ENCODE measurements around the gene FOXP1.

Gene FOXP1

GRCh38 chr3:71584394-71585011, 975 bp upstream of the FOXP1 start:
- no peak for DNase-seq (ENCODE audit: low read depth)
- TF ChIP-seq, protein P1, sequence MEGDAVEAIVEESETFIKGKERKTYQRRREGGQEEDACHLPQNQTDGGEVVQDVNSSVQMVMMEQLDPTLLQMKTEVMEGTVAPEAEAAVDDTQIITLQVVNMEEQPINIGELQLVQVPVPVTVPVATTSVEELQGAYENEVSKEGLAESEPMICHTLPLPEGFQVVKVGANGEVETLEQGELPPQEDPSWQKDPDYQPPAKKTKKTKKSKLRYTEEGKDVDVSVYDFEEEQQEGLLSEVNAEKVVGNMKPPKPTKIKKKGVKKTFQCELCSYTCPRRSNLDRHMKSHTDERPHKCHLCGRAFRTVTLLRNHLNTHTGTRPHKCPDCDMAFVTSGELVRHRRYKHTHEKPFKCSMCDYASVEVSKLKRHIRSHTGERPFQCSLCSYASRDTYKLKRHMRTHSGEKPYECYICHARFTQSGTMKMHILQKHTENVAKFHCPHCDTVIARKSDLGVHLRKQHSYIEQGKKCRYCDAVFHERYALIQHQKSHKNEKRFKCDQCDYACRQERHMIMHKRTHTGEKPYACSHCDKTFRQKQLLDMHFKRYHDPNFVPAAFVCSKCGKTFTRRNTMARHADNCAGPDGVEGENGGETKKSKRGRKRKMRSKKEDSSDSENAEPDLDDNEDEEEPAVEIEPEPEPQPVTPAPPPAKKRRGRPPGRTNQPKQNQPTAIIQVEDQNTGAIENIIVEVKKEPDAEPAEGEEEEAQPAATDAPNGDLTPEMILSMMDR (IDR thresholded peaks at IDR 0.05; ENCODE audit: low read depth, low read length, missing control alignments): no peak
- peak overlapping the region; percentile 34 for H3K4me3 ChIP-seq (ENCODE audit: low read depth, low read length)

GRCh38 chr3:71582612-71583565, 639 bp downstream of the FOXP1 start:
- TF ChIP-seq, protein P1 (IDR thresholded peaks at IDR 0.05; ENCODE audit: low read depth, low read length, missing control alignments): no peak
- peak overlapping the region; percentile 60 for H3K4me3 ChIP-seq (ENCODE audit: low read depth, low read length)
- no peak for DNase-seq (ENCODE audit: low read depth)

- DNase-seq (ENCODE audit: low read depth): no peak
Observed at GRCh38 chr3:71582036-71582611, 1.4 kb downstream of the FOXP1 start.

DNA sequence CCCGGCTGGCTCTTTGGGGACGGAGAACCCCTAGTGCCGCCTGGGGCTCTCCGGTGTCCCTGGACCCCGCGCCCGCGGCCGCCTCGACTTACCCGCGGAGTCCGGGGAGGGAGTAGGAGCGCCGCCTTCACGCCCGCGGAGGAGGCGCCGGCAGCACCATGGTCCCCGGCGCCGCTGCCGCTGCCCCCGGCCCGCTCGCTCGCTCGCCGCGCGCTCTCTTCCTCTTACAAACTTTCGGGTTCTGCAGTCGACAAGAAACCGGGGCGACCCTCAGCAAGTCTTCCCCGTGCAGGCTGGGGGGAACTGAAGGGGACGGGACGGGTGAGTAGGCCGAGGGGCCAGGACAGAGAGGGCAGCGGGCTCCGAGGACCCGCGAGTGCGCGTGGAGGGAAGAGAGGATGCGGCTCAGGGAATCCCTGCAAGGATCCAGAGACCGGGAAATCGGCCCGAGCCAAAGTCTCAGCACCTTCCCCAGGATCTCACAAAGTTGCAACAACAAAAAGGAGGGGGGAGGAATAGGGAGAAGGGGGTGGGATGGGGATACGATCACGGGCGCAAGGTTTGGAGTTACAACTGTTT, 2.0 kb downstream of the FOXP1 start:
- TF ChIP-seq, protein P1 (IDR thresholded peaks at IDR 0.05; ENCODE audit: low read depth, low read length, missing control alignments): no peak
- H3K4me3 ChIP-seq (ENCODE audit: low read depth, low read length): no peak overlapping the region
- DNase-seq (ENCODE audit: low read depth): no peak

More at GRCh38 chr3:71582036-71582611, 1.4 kb downstream of the FOXP1 start:
- H3K4me3 ChIP-seq (ENCODE audit: low read depth, low read length): peak overlapping the region; percentile 27; the same call in 1 of the 2 replicates
- TF ChIP-seq, protein P1 (IDR thresholded peaks at IDR 0.05; ENCODE audit: low read depth, low read length, missing control alignments): no peak

DNA sequence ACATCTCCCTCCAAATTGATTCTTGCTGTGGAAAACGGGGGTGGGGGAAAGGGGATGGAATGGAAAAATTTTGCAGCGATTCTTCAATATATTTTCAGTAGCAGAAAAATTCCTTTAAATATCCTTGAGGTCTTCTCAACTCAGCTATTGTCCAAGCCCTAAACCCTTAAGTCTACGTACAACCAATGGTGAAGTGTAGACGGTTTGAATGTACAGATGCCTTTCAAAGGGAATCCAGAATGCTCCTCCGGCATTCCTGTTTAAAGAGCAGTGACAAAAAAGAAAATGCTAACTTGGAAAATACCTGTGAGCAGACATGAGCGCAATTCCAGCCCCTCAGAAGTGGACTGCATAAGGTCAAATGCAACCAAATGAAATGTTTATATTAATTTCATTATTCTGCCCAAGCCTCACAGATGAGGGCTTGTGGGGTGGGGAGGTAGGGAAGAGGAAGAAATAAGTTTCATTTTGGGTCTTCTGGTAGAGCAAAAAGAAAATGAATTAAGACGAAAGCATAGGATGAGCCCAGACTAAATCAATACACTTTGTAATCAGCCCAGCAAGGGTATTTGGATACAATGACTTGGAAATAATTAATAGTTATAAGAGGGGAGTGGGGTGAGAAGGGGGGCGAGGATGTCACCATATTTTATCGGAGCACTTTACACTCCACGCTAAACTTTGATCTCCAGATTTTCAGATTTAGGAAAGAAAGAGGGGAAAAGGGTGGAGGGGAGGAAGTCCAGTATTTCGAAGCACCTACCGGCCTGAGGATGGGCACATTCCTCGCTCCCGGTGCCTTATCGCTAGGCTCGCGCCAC, 2.7 kb downstream of the FOXP1 start:
- TF ChIP-seq, protein P1 (IDR thresholded peaks at IDR 0.05; ENCODE audit: low read depth, low read length, missing control alignments): no peak
- no peak overlapping the region for H3K4me3 ChIP-seq (ENCODE audit: low read depth, low read length)
- no peak for DNase-seq (ENCODE audit: low read depth)

- DNase-seq (ENCODE audit: low read depth): no peak
- no peak overlapping the region for H3K4me3 ChIP-seq (ENCODE audit: low read depth, low read length)
- TF ChIP-seq, protein P1 (IDR thresholded peaks at IDR 0.05; ENCODE audit: low read depth, low read length, missing control alignments): no peak
Observed at GRCh38 chr3:71579935-71580406, 3.6 kb downstream of the FOXP1 start.

Measured in GM12864 (cell line).